ENCODE results near the gene CFAP90.

Gene CFAP90

DNA sequence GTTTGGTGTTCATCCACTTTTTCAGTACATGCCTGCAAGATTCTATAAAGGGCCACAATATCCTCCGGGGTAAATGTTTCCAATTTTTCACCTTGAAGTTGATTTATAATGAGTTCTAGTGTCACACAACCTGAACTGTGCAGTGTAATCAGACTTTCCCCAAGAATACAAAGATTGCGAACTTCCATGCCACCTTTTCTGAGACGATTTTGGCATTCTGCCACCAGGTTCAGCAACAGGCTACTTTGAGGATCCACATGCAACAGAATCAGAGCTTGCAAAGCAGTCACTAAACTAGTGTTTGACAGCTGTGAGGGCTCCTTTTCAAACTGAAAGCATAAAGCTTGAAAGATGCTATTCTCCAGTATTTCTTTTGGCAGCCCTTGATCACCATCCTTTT lies 16.3 kb upstream of the CFAP90 start:
- DNase-seq = no peak

GRCh38 chr5:7866196-7866595 lies 15.3 kb upstream of the CFAP90 start:
- no peak for DNase-seq

DNA sequence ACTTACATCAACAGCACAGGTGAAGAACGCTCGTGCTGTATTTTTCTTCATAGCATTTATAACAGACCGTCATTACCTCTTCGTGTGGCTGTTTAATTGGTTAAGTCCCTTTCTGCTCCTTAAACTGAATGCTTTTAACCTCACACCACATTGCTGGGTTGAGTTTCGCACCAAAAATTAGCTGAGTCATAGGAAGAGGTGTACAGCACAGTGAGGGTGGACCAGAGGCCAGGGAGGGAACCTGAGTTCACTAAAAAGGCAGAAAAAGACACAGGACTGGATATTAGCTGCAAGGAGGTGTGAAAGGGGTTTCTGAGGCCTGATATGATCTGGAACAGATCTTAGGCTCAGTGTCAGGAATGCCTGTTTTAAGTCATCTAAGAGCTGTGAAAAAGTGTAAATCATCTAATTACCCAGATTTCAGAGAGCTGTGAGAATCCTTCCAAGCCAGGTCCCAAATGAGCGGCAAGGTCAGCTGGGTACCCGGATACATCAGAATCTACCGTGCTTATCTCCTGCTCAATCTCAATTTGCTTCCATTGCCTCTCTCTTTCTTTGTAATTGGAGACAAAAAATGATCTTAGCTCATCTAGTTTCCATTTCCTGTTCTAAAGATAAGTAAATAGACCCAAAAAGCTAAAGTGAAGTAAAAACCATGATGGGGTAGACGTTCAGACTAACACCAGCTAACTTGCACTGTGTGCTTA lies 7.1 kb upstream of the CFAP90 start:
- DNase-seq = no peak

GRCh38 chr5:7857361-7857760 lies 6.4 kb upstream of the CFAP90 start:
- no peak for DNase-seq

DNA sequence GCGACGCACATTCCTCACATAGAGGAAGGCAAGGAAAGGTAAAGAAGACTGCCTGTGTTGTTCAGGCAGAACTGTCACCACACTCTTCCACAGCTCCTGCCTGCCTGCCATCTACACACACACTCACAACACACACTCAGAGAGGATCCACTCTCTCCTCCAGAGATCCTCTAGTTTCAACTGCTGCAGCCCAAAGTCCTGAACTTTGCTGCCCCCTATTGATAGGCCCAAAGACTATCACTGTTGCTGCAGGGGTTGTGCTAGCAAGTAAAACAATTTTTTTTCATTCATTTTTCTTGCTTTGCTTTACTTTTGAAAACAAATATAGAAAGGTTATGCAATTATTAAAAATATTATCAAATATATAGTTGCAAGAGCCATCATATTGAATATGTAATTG lies 5.9 kb upstream of the CFAP90 start:
- DNase-seq = no peak

- DNase-seq = no peak
These were observed 4.7 kb upstream of the CFAP90 start for GRCh38 chr5:7855611-7856010.

- DNase-seq = no peak
These were observed 2.1 kb upstream of the CFAP90 start for GRCh38 chr5:7852988-7853387.

DNA sequence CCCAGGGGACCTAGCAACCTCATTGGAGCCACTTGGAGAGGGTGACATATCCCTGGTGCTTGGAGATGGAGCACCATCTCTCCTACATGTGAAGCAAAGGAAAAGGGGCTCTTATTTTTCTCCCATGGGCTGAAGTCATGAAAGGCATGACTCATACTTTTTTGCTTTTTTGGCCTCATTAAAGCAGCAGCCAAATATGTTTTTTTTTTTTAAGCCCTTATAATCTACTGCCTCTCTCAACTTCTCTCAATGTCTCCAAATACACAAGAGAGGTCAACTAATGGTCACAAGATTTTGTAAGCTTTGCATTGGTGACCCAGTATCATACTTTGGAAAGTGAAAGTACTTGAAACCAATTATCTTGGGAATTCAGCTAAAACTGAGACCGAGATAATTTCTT lies 1.6 kb upstream of the CFAP90 start:
- DNase-seq = no peak

DNA sequence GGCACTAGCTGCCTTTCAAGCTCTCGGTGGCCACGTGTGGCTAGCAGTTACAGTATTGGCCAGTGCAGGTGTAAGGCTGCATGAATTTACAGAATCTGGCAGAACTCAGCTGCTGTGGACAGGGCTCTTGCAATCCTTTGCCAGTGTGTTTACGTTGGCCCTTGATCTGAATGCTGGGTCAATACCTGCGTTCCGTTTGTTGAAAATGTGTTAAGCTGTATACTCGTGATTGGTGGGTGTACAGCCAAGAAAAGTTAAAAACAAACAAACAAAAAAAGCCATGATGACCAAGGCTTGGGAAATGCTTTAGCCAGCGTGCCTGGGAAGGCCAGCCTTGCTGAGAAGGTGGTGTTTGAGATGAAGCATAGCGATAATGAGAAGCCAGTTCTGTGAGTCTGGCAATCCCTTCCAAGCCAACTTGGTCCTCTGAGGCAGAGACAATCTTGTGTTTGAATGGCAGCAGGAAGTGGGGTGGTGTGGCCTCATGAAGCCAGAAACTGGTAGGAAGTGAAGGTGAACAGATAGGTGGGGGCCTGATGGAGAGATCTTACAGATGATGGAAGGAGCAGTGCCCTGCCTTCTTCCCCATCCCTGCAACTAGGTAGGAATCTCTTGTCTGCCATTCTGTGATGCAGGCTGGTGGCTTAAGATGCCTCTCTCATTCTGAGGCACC lies 820 bp upstream of the CFAP90 start:
- DNase-seq = no peak

DNA sequence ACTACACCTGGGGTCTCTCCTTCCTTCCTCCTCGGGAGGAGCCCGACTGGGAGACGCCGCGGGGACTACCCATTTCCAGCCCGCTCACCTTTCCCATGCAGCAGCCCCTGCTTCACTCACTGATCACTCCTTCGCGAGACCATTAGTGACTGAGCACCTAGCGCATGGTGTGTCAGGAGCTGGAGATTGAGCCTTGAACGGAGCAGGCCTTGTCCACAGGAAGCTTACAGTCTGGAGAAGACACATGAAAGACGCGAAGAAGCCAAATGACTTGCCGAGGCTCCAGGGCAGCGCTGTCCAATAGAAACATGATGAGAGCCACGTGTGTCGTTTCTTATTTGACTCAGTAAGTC lies 283 bp upstream of the CFAP90 start:
- DNase-seq = no peak

DNA sequence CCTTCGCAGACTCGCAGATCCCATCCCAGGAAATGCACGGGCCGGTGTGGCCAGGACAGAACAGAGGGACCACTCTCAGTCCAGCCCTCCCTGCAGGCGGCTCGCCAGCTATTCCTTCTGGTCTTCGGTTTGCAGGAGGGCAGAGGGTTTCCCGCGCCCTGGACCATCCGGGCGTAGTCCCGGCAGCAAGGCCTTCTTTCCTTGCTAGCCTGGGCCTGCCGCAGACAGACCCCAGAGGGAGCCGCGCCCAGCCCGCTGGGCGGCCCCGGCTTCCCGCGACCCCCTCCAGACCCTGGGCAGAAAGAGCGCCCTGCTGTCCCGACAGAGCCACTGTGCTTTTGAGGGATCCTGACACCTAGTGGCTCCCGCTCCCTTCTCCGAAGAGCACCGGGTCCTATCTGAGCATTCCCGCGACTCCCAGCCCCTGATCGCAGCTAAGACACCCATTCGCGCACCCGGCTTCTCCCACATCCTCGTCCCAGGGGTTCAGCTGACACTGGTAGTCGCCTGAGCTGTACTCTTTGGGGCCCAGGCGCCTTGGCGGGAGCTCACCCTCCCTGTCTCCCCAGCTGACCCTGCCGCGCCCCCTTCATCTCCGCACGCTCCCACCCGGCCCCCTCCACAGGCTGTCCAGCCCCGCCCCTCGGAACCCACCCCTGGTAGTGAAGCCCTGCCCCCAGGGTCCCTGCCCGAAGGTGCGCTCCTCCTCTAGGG lies 1.1 kb downstream of the CFAP90 start:
- no peak for DNase-seq

GRCh38 chr5:7848296-7848695 lies 2.6 kb downstream of the CFAP90 start:
- no peak for DNase-seq

DNA sequence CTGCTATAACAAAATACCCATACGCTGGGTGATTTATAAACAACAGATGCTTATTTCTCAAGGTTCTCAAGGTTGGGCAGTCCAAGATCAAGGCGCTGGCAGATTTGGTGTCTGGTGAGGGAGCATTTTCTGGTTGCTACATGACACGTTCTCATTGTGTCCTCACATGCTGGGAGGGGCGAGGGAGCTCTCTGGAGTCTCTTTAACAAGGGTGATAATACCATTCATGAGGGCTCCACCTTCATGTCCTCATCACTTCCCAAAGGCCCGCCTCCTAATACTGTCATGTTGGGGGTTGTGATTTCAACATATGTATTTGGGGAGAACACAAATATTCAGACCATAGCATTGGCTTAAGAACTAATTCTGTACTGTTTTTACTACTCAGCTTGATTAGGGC lies 4.6 kb downstream of the CFAP90 start:
- DNase-seq = no peak

- DNase-seq = no peak
These were observed 5.4 kb downstream of the CFAP90 start for GRCh38 chr5:7845557-7845956.

DNA sequence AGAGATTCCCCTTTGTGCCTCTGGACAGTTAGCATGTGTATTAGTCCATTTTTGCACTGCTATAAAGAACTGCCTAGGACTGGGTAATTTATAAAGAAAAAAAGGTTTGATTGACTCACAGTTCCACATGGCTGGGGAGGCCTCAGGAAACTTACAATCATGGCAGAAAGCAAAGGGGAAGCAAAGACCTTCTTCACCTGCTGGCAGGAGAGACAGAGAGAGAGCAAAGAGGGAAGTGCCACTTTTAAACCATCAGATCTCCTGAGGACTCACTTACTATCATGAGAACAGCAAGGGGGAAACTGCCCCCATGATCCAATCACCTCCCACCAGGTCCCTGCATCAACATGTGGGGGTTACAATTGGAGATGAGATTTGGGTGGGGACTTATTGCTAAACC lies 6.0 kb downstream of the CFAP90 start:
- no peak for DNase-seq

DNA sequence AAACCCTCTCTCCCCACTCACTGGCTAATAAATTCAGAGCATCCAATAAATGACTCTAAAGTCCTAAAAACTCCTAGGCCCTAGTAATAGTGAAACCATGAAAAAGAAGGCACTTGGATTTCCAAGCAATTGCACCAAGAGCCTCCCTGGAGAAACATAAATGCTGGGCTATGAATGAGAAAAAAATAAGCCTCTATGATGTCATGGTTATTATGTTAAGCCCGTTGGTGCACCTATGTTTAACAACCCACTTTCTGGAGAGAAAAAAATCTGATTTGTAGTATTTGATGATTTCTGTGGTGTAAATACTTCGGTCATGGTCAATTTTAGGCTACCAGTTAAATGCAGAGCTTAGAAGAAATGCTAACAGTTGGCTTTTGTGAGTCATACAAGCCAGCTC lies 8.4 kb downstream of the CFAP90 start:
- DNase-seq = no peak

GRCh38 chr5:7837403-7837802 lies 13.5 kb downstream of the CFAP90 start:
- DNase-seq = no peak

GRCh38 chr5:7834982-7835381 lies 16.0 kb downstream of the CFAP90 start:
- no peak for DNase-seq

DNA sequence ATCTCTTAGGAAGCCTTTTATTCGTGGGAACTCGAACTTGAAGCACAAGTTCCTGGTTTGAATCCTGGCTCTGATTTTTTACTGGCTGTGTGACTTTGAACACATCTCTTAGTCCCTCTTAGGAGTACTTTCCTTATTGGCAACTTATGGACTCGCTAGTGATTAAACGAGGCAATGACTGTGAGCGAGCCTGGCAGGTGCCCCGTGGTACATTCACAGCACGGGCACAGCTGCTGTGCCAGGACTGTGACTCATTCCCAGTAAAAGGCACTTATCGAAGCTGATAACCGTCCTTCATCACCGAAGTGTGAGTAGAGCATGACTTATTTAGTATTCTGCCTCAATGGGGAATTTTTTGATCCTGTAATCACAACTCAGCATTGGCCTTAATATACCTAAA lies 22.7 kb downstream of the CFAP90 start:
- DNase-seq = no peak

GRCh38 chr5:7827610-7828009 lies 23.3 kb downstream of the CFAP90 start:
- DNase-seq = no peak

GRCh38 chr5:7825630-7826029 lies 25.3 kb downstream of the CFAP90 start:
- no peak for DNase-seq

- DNase-seq = no peak
These were observed 25.9 kb downstream of the CFAP90 start for GRCh38 chr5:7824995-7825394.

GRCh38 chr5:7823594-7823993 lies 27.3 kb downstream of the CFAP90 start:
- DNase-seq = no peak

- no peak for DNase-seq
These were observed 28.5 kb downstream of the CFAP90 start for GRCh38 chr5:7822449-7822848.

DNA sequence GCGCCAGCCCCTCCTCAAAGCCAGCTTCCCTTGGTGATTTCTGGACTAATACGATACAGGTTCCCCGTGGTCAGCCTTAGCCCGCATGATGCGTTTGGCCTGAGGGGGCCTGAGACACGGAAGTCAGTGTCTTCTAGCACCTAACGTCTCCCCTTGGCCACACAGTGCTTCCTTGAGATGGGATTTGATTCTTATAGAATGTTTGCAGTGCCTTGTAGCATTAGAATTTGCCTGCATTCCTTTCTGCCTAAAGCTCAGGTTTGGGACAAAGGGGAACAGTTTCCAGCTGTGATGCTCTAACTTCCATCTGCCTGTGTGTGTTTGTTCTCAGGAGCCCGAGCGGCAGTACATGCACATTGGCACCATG lies 34.4 kb downstream of the CFAP90 start:
- no peak for DNase-seq
